Anterior cingulate cortex (tissue), 58 donors: ENCODE measurements around the gene MPO.
A peak's percentile ranks its signal among the peaks of the same experiment; 100 is the strongest.

Experiments used
- DNase-seq, 58 donors: peaks; one replicate each; lab custom pipeline; 2025; lab: John Stamatoyannopoulos, UW

The MPO gene

DNA sequence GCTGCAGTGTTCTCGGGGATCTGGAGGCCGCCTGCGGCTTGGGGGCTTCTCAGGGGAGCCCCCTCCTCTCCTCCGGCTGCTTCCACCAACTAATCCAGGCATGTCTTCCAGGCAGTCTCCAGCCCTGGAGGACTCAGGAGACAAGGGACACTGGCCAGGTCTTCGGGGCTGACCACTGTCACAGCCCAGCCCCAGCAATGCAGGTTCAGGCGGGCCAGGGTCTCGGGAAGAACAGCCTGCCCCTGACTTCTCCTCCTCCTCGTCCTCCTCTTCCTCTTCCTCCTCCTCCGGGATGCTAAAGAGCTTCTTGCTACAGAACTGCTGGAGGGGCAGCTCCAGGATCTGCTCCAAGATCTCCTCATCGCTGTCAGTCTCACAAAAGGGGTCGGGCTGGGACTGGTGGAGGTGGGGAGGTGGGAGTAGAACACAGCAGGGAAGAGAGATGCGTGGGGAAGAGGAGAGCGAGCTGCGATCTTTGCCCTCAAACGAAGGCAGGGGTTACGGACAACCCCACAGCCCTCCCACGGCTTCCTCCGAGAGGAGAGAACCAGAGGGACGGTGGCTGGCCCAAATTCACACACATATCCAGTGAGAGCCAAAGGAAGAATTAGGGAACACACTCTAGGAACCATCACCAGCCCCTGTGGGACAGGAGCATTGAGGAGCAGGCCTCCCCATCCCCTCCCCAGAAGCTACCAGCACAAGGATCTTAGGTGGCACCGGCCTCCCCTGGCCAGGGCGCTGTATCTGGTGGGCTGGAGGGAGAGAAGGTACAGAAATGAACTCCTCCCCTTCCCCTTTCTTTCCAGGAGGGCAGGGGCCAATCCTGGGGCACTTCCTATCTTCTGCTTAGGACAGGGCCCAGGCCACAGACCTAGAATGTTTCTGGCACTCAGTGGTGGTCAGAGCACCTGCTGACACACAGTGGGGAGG, 28.5 kb upstream of the MPO start:
- no peak for DNase-seq

DNA sequence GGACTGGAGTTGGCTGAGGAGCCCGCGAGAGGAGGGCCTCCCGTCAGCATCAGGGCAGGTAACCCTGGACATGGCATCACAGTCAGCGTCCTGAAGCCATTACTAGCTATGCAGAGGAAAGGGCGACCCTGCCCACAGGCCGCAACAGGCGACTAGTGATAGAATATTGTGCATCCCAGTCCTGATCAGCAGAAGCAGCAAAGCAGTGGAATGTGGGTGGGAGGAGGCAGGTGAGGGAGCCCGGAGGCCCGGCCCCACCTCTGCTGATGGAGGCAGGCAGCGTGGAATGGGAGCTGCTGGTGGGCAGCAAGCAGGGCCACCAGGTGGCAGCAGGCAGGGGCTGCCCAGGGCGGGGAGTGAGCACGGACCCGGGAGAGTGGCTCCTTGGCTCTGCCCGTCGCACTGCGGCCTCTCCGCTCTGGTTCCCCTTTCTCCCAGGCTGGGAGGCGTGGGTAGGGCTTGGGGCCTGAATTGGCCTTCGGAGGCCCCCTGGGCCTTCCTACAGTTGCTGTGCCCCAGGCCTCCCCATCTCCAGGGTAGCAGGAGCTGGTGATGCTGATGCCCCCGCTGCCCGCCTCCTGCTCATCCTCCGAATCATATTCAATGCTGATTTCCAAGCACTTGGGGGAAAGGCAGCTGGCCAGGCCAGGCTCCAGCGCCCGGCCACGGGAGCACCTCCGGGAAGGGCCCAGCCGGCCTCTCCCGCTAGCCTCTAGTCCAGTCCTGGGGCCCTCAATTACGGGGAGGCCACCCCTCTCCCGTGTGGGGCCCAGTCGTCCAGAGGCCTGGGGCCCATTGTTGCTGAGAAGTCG, 27.6 kb upstream of the MPO start:
- DNase-seq = no peak

- no peak for DNase-seq
These were observed 26.9 kb upstream of the MPO start for GRCh38 chr17:58307468-58308172.

GRCh38 chr17:58306131-58306951, 25.6 kb upstream of the MPO start:
- no peak for DNase-seq

- no peak for DNase-seq
These were observed 24.9 kb upstream of the MPO start for GRCh38 chr17:58305626-58306025.

- no peak for DNase-seq
These were observed 24.2 kb upstream of the MPO start for GRCh38 chr17:58304750-58305486.

DNA sequence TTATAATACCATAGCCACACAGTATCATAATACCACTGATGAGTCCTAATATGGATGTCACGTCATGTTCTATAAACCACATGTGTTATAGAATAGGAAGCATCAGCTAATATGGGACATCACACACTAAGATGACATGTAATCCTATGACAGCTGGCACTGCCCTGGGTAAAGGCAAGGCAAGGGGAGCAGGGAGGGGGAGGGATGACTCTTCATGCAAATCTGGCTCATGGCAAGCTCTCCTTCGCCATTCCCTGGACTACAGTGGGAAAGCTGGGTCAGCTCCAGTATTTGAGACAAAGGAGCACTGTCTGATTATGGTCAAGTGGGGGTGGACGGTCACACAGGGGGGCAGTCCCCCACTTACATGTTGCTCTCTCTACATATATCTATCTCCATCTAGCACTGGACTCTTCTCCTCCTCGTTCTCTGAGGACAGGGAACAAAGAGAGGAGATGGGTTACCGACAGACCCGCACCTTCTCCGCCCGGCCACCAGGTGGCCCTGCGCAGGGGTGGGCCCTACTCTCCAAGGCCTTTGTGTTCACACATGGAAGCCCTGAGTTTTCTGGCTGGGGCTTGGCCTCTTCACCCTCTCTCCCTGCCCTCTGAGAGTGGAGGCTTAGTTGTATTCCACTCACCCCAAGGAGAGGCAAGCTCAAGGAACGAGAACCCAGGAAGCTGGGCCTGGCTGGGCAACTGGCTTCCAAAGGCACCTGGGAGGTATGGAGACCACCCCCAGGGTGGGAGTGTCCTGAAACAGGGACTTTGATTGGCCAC, 23.4 kb upstream of the MPO start:
- DNase-seq = peak in 5 of 58 donors; percentile 26 to 61 (median 35)

DNA sequence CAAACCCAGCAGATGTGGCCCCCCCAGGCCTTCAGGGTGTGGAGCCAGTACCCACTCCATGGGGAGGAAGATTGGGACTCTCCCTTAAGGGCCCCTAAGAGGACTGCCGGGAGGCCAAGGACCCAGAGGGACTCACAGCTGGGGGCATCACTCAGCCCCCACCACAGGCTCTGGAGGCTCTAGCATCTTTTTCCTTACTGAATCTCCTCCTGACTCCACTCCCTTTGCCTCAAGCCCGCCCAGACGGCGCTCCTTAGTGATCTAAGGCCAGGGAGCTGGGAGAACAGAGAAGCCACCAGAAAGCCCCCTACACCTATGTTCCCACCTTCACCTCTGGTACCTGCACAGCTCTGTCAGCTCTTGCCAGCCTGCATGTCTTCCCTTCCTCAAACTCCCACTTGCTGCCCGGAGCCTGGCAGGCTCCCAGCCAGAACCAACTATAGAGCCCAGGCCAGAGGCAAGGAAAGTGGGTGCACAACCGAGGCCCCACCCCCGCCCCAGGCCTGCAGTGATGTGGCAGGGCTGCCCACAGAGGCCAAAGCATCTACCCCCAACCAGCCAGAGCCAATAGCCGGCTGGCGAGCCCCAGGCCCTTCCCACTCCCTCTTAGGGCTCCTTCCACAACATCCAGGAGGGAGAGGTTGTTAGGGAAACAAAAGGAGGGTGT, 22.3 kb upstream of the MPO start:
- no peak for DNase-seq

GRCh38 chr17:58302171-58302918, 21.6 kb upstream of the MPO start:
- DNase-seq = no peak

DNA sequence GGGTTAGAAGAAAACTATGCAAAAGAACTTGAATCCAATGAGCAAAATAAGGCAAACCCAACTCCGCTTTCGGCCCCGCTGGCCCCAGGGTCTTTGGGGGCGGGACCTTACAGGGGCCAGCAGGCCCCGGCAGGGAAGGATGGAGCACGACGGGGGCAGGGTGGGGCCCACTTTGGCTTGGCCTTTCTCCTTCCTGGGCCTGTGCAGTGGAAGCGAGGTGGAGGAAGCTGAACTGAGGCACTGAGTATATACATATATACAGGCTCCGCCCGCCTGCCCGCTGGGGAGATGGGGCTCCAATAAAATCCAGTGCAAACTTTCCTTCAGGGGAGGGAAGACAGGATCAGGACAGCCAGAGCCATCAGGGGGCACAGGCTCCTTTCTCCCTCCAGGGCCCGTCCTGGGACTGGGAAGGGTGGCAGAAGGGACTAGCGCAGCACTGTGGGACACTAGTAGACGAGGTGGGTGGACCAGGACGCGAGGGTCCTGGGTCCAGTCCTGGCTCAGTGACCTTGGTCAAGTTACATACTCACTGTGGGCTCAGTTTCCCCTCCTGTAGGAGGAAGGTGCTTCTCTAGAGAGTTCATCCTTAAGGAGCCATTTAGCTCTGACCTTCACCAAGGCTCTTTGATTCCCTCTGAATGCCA, 20.9 kb upstream of the MPO start:
- DNase-seq = no peak

DNA sequence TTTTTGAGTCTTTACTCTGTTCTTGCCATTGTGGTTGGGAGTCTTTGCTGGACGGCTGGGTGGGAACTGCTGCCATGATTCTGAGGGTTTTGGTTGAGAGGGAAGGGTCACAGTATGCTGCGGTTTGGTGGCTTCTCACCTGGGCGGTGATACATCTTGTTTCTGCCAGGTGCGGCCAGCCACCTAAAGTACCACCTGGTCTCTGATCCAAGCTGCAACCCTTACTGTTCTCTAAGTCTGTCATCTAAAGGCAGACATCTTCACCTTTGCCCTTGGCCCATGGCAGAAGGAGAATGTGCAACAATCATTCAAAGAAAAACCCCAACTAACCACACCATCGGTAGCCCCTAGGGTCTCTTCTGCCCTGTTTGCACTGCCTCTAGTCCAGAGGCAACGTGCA, 19.6 kb upstream of the MPO start:
- no peak for DNase-seq

DNA sequence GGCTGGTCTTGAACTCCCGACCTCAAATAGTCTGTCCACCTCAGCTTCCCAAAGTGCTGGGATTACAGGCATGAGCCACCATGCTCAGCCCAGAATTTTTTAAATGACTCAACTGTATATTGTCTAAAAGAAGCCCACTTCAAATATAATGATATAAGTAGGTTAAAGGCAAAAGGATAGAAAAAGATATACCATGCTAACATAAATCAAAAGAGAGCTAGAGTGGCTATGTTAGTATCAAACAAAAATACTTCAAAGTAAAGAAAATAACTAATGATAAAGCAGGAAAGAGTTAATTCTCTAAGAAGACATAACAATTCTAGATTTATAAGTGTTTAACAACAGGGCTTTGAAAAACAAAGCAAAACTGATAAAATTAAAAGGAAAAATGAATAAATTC, 13.3 kb upstream of the MPO start:
- DNase-seq = no peak

DNA sequence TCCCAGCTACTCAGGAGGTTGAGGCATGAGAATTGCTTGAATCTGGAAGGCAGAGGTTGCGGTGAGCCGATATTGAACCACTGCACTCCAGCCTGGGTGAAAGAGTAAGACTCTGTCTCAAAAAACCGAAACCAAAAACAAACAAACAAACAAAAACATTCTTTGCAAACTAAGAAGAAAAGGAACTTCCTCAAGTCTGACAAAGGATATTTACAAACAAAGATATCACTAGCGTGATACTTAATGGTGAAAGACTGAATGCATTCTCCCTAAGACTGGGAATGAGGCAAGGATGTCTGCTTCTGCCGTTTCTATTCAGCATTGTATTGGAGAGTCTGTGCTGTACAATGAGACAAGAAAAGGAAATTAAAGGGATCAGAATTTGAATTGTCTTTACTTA, 10.5 kb upstream of the MPO start:
- DNase-seq = no peak

GRCh38 chr17:58289869-58290268, 9.1 kb upstream of the MPO start:
- DNase-seq = no peak

GRCh38 chr17:58285422-58285810, 4.7 kb upstream of the MPO start:
- DNase-seq = no peak

DNA sequence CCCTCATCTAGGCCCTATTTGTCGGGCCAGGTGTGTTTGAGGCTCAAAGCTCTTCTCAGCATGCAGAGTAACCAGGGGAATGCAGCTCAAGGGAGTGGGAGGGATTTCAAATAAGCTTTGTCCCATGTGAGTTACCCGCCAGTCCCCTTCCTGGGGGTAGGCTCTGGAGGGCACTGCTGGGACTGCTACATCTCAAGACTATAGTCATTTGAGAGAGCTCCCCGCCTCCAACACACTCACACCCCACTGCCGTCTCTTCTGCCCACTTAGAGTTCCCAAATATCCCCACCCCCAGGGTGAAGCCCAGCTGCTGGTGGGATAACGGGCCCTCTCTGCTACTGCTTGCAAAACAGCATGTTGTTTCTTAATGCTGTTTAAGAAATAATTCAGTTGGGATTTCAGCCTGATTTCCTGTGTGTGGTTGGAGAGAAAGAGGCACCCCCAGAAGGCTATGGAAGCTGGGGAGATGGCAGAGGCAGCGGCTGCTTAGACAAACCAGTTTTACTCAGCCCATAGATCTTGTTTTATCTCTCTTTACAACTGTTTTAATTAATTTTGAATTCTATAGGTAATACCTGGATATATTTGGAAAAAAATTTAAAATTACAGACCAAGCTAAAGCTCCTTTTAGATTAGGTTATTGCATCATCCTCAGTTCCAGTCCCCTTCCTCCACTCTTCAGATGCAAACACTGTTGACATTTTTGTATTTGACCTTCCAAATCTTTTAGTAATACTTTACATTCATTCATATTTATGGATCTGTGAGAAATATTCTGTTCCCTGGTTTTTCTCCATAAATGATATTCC, 4.1 kb upstream of the MPO start:
- no peak for DNase-seq
